SKM-1 (cell line): ENCODE data around the gene EIF4E3.

Experiments
- DNase-seq: peaks from one replicate; lab custom pipeline; 2025; ENCODE audit not compliant: unreplicated experiment; lab: John Stamatoyannopoulos, UW

EIF4E3 gene

DNA sequence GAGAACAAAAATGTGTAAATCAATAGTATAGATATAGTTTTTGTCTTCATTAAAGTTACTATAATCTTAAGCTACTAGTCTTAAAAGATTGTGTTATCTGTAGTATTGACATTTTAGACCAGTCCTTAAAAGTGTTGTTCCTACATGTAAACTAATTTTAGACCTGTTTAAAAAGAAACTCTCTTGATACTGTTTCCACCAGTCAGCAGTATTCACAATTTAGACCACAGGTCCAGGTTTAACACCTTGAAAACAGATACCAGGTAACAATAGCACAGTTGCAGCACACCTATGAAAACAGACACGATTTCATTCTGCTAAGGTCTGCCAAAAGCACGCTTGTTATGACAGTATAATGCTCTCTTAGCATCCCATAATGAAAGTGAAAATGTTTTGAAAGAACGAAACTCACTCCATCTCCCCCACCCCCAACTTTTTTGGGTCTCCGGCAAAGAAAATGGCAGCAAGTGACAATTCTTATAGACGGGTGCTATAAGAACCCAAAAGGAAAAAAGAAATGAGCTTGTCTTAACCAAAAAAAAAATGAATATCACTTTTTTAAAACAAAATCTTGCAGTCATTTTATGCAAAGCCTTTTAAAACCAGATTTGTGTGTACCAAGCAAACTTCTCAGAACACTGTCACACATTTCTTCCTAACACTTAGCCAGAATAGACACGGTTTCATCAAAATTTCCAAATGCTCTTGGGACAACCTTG lies 1.6 kb downstream of the EIF4E3 start:
- DNase-seq = no peak

DNA sequence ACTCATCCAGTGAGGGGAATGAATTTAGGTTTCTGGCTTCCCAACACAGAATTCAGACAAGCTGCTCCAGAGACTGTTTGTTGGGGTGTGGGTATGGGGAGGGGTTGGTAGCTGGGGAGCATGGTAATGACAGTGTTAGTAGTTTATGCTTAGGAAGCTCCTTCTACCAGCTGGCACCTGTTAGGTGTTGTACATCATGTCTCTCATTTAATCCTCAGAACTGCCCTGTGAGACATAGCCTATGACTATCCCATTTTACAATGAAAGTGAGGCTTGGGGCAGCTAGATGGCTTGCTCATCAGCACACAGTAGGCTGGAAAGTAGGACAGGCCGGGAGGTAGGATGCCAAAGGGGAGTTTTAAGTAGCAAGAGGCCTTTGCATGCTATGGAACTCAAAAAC lies 2.5 kb downstream of the EIF4E3 start:
- no peak for DNase-seq

DNA sequence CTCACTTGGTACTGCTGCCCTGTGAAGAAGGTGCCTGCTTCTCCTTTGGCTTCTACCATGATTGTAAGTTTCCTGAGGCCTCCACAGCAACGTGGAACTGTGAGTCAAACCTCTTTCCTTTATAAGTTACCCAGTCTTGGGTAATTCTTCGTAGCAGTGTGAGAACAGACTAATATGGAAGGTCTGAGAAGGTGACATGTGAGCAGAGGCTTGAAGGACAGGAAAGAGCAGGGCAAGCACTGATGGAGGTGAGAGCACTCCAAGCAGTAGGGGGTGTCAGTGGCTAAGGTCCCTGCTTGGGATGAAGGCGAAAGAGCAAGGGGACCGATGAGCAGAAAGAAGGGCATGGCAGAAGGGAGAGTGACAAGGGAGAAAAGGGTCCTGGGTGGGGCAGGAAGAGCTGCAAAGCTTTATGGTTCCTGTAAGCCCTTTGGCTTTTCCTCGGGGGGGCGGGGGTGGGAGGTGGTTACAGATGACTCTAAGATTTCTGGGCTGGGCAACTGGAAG lies 3.5 kb downstream of the EIF4E3 start:
- no peak for DNase-seq

DNA sequence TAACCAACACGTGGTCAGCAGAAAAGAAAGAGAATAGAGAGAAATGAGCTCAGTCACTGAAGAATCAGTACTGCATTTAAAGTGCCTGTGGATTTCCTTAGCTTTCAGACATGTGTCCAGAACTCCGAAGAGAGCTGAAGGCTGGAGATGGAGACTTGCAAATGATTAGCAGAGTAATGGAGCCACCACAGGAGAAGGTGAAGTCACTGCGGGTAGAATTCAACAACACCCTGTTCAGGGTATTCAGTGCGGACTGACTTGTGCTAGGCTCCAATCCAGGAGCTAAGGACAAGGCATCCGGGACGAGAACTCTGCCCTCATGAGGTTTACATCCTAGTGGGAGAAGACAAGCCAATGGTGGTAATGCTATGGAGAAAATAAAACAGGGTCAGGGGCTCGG lies 4.2 kb downstream of the EIF4E3 start:
- no peak for DNase-seq

DNA sequence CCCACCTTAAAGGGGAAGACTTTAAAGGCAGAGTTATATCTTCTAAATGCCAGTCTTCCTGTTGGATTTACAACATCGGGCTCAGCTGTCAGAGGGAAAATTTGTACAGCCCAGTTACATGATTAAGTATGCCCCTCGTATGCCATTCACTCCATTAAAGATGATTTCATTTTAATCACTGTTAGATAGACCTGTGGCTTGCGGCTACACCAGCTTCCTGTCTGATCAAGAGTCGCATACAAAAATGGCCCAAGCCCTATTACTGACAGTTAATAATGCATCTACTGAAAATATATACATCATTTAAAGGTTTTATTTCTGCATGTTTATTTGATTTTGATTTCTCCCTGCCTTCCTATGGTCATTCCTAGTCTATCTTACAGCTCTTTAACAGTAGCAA lies 7.1 kb downstream of the EIF4E3 start:
- DNase-seq = no peak

DNA sequence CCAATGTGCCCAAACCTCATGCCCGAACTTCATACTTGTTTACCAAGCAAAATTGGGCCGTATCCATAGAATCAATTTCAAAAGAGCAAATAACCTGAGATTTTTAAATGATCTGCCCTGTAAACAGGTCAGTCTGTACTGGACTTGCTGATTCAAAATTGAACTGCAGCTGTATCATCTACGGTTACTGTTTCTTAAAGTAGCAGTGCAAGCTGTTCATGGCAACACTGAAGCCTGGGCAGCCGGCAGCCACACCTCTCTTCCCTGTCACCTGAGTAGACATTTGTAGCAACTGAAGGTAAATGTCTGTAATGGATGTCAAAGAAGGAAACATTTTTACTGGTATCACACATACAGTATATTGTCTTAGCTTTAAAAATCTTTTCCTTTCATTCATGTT lies 10.6 kb downstream of the EIF4E3 start:
- DNase-seq = no peak

DNA sequence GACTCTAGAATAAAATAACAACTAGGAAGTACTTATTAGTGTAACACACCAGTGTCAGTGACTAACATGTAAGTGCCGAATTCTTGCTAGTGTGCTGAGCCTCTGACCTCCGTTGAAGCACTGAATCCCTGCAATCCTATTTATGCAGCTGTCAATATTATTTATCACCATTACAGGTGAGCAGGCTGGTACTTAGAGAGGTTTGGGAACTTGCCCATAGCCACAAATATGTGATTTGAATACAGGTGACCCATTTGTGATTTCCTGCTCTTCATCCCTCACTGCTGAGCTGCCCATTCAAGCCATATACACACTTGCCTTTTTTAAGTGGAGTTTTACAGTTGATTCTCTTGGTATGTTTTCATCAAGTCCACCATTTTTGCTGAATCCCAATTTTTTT lies 12.2 kb downstream of the EIF4E3 start:
- no peak for DNase-seq

DNA sequence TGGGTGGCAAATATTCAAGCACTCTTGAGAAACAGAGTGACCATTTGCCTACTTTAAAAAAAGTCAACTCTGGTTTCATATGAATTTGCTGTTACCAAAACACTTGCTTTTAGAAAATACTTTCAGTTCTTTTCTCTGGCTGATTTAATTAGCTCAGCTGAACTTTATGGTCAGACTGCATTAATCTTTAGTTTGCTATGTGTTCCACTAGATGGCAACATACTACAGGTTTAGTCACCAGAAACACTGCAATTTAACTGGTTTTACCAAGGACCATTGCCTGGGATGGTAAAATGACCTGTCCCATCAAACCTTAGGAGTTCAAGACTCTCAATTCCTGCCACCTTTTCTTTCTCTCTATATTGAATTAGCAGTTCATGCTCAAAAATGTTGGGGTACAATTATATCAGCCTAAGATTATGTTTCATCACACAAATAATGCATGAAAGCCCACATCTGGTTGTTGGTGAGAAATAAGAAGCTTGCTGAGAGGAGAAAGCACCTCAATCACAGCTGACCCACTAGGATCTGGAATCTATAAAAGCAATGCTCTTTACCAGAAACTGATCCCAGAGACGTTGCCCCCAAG lies 14.2 kb downstream of the EIF4E3 start:
- peak; percentile 34 for DNase-seq

DNA sequence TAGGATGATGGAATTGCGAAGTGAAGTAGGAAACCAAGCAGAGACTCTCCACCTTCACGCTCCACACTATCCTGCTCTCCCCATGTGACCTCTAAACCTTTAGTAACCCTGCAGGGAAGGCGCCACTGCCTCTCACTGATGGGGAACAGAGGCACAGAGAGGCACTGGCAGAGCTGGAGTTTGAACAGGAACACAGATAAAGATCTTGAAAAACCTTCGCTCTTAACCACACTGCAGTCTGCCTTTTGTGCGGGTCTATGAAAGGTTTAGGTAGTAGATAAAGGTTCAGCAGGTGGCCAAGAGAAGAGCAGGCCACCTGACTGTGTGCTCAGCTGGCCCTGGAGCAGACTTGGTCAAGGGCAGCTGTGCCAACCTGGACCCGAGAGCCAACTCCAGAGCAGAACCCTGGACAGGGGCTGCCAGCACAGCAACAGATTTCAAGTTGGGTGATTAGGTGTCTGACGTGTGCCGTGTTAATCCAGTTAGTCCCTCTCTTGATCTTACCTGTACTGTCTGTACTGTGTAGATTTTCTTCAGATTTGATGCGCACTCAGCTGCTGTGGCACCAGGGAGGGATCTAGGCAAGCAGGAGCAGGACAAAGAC lies 15.2 kb downstream of the EIF4E3 start:
- DNase-seq = no peak

DNA sequence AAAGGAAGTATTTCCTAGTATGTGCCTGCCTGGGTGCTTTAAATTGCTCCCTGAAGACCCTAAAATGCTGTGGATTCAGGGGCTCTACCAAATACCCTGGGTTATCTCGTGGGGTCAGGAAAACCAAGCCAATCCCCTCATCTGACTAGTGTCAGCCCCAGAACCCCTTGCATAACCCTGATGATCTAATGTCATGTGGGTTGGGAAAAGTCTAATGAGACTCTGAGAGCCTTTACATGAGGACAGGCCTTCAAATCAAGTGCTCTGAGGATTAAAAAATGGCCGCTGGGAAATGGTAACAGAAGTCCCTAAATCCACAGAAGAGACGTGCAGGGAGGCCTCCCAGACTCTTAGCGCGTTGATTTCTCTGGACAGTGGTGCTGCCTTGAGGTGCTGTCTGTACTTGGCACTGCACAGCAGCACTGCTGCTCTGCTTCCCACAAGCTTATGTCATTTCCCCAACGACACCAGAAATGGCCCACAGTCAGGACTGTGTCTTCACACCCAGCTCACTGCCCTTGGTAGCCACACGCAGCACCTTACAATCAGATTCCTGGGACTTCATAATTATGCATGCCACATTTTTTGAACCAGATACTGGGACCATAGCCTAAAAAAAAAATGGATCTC lies 16.6 kb downstream of the EIF4E3 start:
- no peak for DNase-seq

DNA sequence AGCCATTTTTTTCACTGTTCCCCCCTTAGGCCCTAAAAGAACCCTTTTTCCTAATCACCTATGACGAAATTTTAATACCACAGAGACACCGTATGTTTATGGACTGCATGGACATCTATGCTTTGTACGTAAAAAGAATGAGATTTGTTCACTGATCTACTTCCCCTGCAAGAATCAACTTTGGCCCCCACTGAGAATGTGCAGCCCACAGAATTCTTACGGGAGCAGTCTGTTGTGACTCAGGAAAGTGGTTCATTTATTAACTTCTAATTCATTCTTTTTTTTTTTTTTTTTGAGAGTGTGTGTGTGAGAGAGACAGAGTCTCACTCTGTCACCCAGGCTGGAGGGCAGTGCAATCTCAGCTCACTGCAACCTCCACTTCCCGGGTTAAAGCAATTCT lies 17.6 kb downstream of the EIF4E3 start:
- DNase-seq = no peak

DNA sequence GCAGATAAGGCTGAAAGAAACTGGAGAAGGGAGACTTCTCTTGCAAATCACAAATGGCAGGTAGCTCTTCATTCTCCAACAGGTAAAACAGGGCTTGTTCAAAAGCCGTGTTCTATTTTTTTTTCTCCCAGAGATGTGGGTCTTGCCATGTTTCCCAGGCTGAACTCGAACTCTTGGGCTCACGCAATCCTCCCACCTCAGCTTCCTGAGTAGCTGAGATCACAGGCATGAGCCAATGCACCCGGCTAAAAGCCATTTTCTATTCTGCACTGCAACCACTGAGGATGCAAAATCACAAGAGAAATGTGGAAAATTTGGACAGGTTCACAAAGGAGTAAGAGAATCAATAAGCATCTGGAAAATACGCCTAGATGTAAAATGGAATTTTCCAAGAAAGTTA lies 19.5 kb downstream of the EIF4E3 start:
- DNase-seq = no peak

DNA sequence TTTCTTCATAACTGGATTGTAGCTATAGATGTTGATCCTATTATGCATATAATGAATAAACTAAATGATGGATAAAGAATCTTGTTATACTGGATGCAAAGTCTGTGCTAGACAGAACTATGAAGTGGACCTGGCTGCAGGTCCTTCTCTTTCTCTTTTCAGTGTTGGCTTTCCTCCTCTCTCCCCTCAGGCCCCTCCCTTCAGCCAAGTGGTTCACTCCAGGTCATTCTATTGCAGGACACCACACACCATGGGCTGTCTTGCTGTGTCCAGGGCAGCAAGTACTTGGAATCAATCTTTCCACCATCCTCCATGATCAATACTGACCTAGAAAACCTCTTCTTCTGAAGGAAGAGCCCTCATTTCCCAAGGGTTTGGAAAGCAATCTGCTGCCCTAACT lies 20.3 kb downstream of the EIF4E3 start:
- no peak for DNase-seq

DNA sequence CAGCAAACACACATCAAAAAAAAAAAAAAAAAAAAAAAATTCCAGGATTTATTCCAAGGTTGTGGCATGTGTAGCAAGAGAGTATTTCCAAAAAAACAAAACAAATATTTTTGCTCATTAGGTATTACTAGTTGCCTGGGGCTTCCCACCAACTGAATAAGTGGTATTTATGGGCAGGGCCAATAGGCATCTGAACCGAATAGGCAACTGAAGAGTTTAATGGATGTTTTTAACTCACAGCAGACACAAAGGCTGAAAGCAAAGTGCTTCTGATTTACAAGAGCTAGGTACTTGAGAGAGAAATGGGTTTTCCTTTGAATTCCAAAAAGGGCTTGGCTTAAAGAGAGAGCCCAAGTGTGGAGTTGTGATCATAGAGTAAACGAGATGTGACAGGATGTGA lies 21.4 kb downstream of the EIF4E3 start:
- no peak for DNase-seq

DNA sequence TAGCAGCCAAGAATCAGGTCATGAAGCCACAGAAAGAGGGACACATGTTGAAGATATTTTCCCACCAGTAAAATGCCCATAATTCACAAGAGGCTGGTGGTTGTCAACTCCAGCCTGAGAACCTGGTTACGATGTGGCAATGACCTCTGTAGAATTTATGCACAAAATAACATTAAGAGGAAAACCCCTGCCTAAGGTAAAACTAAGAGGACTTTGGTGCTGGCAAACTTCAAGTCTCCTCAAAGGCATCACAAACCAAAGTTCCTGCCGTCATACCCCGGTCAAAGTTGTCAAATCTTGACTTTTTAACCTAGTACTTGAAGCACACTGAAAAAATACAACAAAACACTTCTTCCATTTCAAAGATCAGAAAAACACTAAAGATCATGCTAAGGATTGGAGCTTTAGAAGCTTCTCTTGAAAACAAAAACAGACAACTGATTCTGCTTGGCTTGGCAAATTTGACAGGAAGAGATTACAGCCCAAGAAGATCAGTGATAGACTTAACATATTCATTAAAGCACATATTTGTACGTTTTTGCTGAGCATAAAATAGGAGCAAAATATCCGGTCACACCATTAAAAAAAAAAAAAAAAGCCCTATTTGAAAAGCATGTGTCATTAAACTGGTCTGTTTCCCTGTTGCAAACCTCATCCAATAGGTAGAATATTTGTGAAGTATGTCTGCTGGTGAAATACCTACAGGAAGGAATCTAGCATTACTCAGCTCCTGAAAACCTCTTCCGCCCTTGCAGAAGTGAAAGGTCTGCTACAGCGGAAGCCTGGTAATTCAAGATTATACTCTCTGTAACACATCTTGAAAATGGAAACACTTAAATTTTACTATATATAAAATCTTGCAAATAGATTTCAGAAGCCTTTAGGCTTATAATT lies 22.8 kb downstream of the EIF4E3 start:
- no peak for DNase-seq

DNA sequence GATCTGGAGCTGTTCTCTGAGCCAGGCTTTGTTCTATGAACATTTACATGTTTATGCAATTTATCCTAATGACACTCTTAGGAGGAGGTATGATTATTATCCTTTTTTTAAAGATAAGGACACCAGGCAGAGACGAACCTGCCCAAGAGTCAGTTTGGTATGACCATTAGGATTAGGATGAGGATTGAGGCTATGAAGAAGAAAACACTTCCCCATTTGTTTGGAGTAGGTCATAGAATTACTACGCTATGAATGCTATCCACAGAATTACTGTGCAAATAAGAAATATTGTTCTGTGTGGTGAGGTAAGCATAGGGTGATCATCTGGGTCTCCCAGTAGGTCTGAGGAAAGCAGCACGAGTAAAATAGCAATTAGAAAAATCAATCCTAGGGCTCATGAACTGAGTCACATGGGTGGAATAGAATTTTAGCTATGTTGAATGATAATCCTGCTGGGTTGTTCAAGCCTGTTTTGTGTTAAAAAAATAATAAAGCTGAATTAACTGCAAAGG lies 23.9 kb downstream of the EIF4E3 start:
- no peak for DNase-seq

DNA sequence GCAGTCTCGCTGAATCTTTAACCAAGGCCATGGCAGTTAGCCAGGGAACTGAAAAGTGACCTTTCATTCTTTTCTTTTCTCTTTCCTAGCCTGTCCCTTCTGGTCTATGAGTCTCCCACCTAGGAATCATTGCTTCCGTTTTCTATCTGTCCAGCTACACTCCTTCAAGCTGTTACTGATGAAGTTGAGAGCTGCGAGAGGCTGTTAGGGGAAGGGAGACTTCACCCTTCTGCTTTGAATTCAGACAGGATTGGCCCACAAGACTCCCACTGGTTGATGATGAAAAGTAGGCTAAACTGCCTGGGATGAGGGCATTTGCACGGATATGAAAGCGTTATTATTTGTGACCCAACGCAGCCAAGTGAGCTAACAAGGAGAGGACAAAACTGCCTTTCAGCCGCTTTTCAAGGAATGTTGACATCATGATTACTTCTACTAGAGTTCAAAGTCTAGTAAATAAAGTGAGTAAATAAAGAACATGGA lies 30.2 kb downstream of the EIF4E3 start:
- DNase-seq = no peak

DNA sequence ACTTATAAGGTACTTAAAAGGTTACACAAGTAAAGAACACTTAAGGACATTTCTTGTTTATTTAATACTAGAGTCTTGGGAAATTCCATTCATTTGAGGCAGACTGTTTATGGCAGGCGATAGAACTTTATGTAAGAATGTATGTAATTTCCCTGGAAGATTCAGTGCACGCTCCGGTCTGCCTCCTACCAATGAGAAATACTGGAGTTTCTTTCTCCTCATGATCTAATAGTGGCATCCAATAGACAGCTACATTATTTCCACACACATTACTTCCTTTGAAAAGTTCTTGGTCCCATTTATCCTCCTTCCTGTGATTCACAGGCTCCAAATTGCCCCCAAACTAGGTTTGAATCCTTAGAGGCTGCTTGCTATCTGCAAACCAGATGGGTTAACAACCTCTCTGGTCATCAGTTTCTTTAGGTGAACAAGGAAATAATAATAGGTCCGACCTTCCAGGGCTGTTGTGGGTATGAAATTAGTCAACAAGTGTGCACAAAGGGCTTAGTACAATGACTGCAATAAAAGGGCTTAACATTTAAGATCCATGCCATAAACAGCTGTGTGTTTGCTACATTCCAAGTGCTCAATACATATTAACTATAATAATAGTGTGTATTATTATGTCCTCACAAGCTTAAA lies 30.7 kb downstream of the EIF4E3 start:
- no peak for DNase-seq

DNA sequence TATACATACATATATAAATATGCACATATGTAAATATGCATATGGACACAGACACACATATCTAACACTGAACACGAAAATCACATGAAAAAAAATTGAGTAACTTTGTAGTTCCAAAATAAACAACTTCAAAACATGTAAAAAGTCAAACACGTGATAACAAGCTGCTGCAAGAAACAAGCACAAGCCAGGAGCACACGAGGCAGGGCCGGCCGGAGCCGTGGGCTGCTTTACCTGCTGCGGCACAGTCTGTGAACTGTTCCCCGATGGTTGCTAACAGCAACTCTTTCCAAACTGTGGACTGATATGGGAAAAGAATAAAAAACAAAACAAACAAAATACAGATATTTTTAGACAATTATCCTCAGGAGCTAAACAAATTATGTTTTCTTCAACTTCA lies 31.6 kb downstream of the EIF4E3 start:
- no peak for DNase-seq

DNA sequence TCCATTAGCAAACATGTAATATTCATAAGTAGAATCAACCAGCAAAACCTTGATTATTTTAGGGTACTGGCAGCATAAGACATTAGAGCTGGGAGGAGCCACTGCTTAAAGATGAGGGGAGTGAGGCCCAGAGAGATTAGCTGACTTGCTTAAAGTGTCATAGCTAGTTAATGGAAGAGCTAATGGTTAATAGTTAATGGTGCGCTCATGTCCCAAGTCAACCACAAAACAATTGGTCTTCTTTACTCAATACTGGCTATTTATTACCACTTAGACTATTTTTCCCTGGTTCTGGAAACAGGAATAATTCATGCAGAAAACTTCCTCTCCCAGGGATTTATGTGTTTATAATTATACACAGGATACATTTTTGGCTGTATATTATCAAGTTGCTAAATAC lies 33.1 kb downstream of the EIF4E3 start:
- no peak for DNase-seq
